Articular chondrocyte of knee joint (primary cell): ENCODE data around the gene KRTAP5-6. TPM values are rescaled to one million over a fixed set of nuclear protein-coding genes. Genes with fewer than 3 reads are reported as not detected.

ENCODE experiments used
- total RNA-seq: library from RNA; depleted of rRNA; stranded (reverse); fragments of >200 nt; gene quantifications from 2 replicates; pipeline ENCODE4 v1.2.3, GENCODE V29; 2012

The KRTAP5-6 gene
- not detected in 2 replicates for total RNA-seq

GRCh38 chr11:1696608-1697570 lies at the start of gene KRTAP5-6:
Gene KRTAP5-6, plus strand, starts transcription at chr11:1697195. Its CDS starts 51 bp downstream, at chr11:1697246.

Other genes starting within 250 kb of the KRTAP5-6 start
- 13.1 and 14.2 TPM in 2 replicates for gene MOB2, start 210.4 kb upstream of the KRTAP5-6 start, total RNA-seq
- gene DUSP8, start 124.9 kb upstream of the KRTAP5-6 start, total RNA-seq, result 0.32 and 0.39 TPM in 2 replicates
- gene KRTAP5-1, start 111.9 kb upstream of the KRTAP5-6 start, total RNA-seq, result not detected in 2 replicates
- not detected in 2 replicates for gene KRTAP5-2, start 98.9 kb upstream of the KRTAP5-6 start, total RNA-seq
- gene KRTAP5-3, start 88.7 kb upstream of the KRTAP5-6 start, total RNA-seq, result not detected in 2 replicates
- not detected in 2 replicates for gene KRTAP5-4, start 75.1 kb upstream of the KRTAP5-6 start, total RNA-seq
- not detected in 2 replicates for gene KRTAP5-5, start 67.4 kb upstream of the KRTAP5-6 start, total RNA-seq
- 5.5 and 9.5 TPM in 2 replicates for gene IFITM10, start 53.4 kb downstream of the KRTAP5-6 start, total RNA-seq
- gene CTSD, start 66.7 kb downstream of the KRTAP5-6 start, total RNA-seq, result 222 and 262 TPM in 2 replicates
- gene SYT8, start 137.8 kb downstream of the KRTAP5-6 start, total RNA-seq, result not detected in 2 replicates
- not detected in 2 replicates for gene TNNI2, start 141.8 kb downstream of the KRTAP5-6 start, total RNA-seq
- 84.1 and 94.5 TPM in 2 replicates for gene LSP1, start 155.9 kb downstream of the KRTAP5-6 start, total RNA-seq
- gene PRR33, start 194.7 kb downstream of the KRTAP5-6 start, total RNA-seq, result under 0.01 TPM in 1 of 2 replicates, not detected in the other
- gene TNNT3, start 222.5 kb downstream of the KRTAP5-6 start, total RNA-seq, result 0.43 TPM in 1 of 2 replicates, not detected in the other